ENCODE measurements around the gene ACKR2. TPM values are rescaled to one million over a fixed set of nuclear protein-coding genes. Genes with fewer than 3 reads are reported as not detected.
"Not testable (repeated sequence)": the region's sequence is repeated elsewhere in the genome, so short reads cannot be mapped to it uniquely, and the experiment has no call there.

The ACKR2 gene
- total and polyA plus RNA-seq, 2 experiments from 2014 or later: 0.11 to 0.23 TPM

GRCh38 chr3:42876940-42877720, 67.9 kb downstream of the ACKR2 start:
- H3K36me3 ChIP-seq (ENCODE audit: low read depth): no peaks in the 10 kb centered on the region
- H3K79me2 ChIP-seq (ENCODE audit: insufficient read depth): no peaks in the 10 kb centered on the region
- H3K9ac ChIP-seq: no peak overlapping the region
- peaks cover 4% of the 10 kb centered on the region for H3K27me3 ChIP-seq (replicated peaks; ENCODE audit: insufficient read depth)
- no peak overlapping the region for H2AFZ ChIP-seq
- H3K4me3 ChIP-seq: no peak overlapping the region
- TF ChIP-seq EZH2 (IDR thresholded peaks at IDR 0.05; ENCODE audit: insufficient read depth, poor library complexity, severe bottlenecking) (no peak), EZH2phosphoT487 (IDR thresholded peaks at IDR 0.05; ENCODE audit: insufficient read depth, low read depth) (no peak)
- in situ Hi-C loops (cut with MboI): no loop called here
- DNase-seq: no peak
- H3K4me1 ChIP-seq (ENCODE audit: insufficient read depth): no peaks in the 10 kb centered on the region
- H3K9me2 ChIP-seq (ENCODE audit: insufficient read depth): no peaks in the 10 kb centered on the region
- H3F3A ChIP-seq (ENCODE audit: insufficient read depth): no peaks in the 10 kb centered on the region
- H4K20me1 ChIP-seq (ENCODE audit: insufficient read depth): no peaks in the 10 kb centered on the region
- no peak overlapping the region for H3K4me2 ChIP-seq (ENCODE audit: unreplicated experiment)
- H3K27ac ChIP-seq: no peak overlapping the region
- 47 to 52% methylated on average over 7 of the region's 7 CpGs for WGBS, 2 experiments (ENCODE audit: low coverage in 1 of 2, low lambda C conversion rate in 2 of 2, missing lambda C conversion rate in 2 of 2)
- H3K9me3 ChIP-seq (ENCODE audit: low read depth): no peaks in the 10 kb centered on the region

- Histone ChIP-seq H2AFZ (no peak overlapping the region), H4K20me1 (ENCODE audit: insufficient read depth) (no peaks in the 10 kb centered on the region), H3K9ac (no peak overlapping the region), H3F3A (ENCODE audit: insufficient read depth) (no peaks in the 10 kb centered on the region), H3K9me2 (ENCODE audit: insufficient read depth) (no peaks in the 10 kb centered on the region), H3K4me3 (no peak overlapping the region), H3K27me3 (replicated peaks; ENCODE audit: insufficient read depth) (peaks cover 4% of the 10 kb centered on the region), H3K9me3 (ENCODE audit: low read depth) (no peaks in the 10 kb centered on the region), H3K36me3 (ENCODE audit: low read depth) (no peaks in the 10 kb centered on the region), H3K4me1 (ENCODE audit: insufficient read depth) (no peaks in the 10 kb centered on the region), H3K79me2 (ENCODE audit: insufficient read depth) (no peaks in the 10 kb centered on the region), H3K4me2 (ENCODE audit: unreplicated experiment) (no peak overlapping the region), H3K27ac (no peak overlapping the region)
- WGBS, 2 experiments (ENCODE audit: low coverage in 1 of 2, low lambda C conversion rate in 2 of 2, missing lambda C conversion rate in 2 of 2): 67 to 70% methylated on average over 2 of the region's 2 CpGs
- in situ Hi-C loops (cut with MboI): no loop called here
- no peak for TF ChIP-seq EZH2 (IDR thresholded peaks at IDR 0.05; ENCODE audit: insufficient read depth, poor library complexity, severe bottlenecking)
- no peak for TF ChIP-seq EZH2phosphoT487 (IDR thresholded peaks at IDR 0.05; ENCODE audit: insufficient read depth, low read depth)
- no peak for DNase-seq
Observed at GRCh38 chr3:42877881-42878280, 68.6 kb downstream of the ACKR2 start.

- WGBS, 2 experiments (ENCODE audit: low coverage in 1 of 2, low lambda C conversion rate in 2 of 2, missing lambda C conversion rate in 2 of 2): 89 to 94% methylated on average over 9 of the region's 9 CpGs
Observed at GRCh38 chr3:42880183-42880582, 70.9 kb downstream of the ACKR2 start.

GRCh38 chr3:42880601-42881451, 71.6 kb downstream of the ACKR2 start:
- Histone ChIP-seq H3K36me3 (ENCODE audit: low read depth) (no peaks in the 10 kb centered on the region), H3K79me2 (ENCODE audit: insufficient read depth) (no peaks in the 10 kb centered on the region), H3K27ac (no peak overlapping the region), H3K9me2 (ENCODE audit: insufficient read depth) (no peaks in the 10 kb centered on the region), H2AFZ (peak overlapping the region; percentile 99), H3K27me3 (replicated peaks; ENCODE audit: insufficient read depth) (peaks cover 7% of the 10 kb centered on the region), H3K9me3 (ENCODE audit: low read depth) (no peaks in the 10 kb centered on the region), H3K4me2 (ENCODE audit: unreplicated experiment) (peak overlapping the region; percentile 96), H3K4me1 (ENCODE audit: insufficient read depth) (no peaks in the 10 kb centered on the region), H4K20me1 (ENCODE audit: insufficient read depth) (no peaks in the 10 kb centered on the region), H3F3A (ENCODE audit: insufficient read depth) (no peaks in the 10 kb centered on the region), H3K9ac (peak overlapping the region; percentile 77), H3K4me3 (peak overlapping the region; percentile 82)
- in situ Hi-C loops (cut with MboI): no loop called here
- WGBS, 2 experiments (ENCODE audit: low coverage in 1 of 2, low lambda C conversion rate in 2 of 2, missing lambda C conversion rate in 2 of 2): 5 to 9% methylated on average over 44 to 61 of the region's 61 CpGs
- TF ChIP-seq EZH2 (IDR thresholded peaks at IDR 0.05; ENCODE audit: insufficient read depth, poor library complexity, severe bottlenecking): no peak
- DNase-seq: peak; percentile 92

More at GRCh38 chr3:42880183-42880582, 70.9 kb downstream of the ACKR2 start:
- Histone ChIP-seq H3K36me3 (ENCODE audit: low read depth) (no peaks in the 10 kb centered on the region), H3K4me1 (ENCODE audit: insufficient read depth) (no peaks in the 10 kb centered on the region), H3K79me2 (ENCODE audit: insufficient read depth) (no peaks in the 10 kb centered on the region), H2AFZ (peak overlapping the region; percentile 99), H3K9me2 (ENCODE audit: insufficient read depth) (no peaks in the 10 kb centered on the region), H4K20me1 (ENCODE audit: insufficient read depth) (no peaks in the 10 kb centered on the region), H3K4me3 (peak overlapping the region; percentile 82; the same call in 1 of the 2 replicates), H3K27me3 (replicated peaks; ENCODE audit: insufficient read depth) (peaks cover 7% of the 10 kb centered on the region), H3F3A (ENCODE audit: insufficient read depth) (no peaks in the 10 kb centered on the region), H3K4me2 (ENCODE audit: unreplicated experiment) (no peak overlapping the region), H3K9me3 (ENCODE audit: low read depth) (no peaks in the 10 kb centered on the region), H3K27ac (no peak overlapping the region), H3K9ac (peak overlapping the region; percentile 77; the same call in 1 of the 2 replicates)
- no peak for TF ChIP-seq EZH2 (IDR thresholded peaks at IDR 0.05; ENCODE audit: insufficient read depth, poor library complexity, severe bottlenecking)
- DNase-seq: no peak
- in situ Hi-C loops (cut with MboI): no loop called here

GRCh38 chr3:42883251-42883930, 74.1 kb downstream of the ACKR2 start:
- WGBS, 2 experiments (ENCODE audit: low coverage in 1 of 2, low lambda C conversion rate in 2 of 2, missing lambda C conversion rate in 2 of 2): 60 to 63% methylated on average over 6 of the region's 6 CpGs
- in situ Hi-C loops (cut with MboI): not testable (repeated sequence)

More at GRCh38 chr3:42883251-42883930, 74.1 kb downstream of the ACKR2 start:
- not testable (repeated sequence) for H2AFZ ChIP-seq; H3F3A ChIP-seq (ENCODE audit: insufficient read depth); H3K4me3 ChIP-seq; H3K9ac ChIP-seq; H3K79me2 ChIP-seq (ENCODE audit: insufficient read depth); H3K27ac ChIP-seq; H3K4me1 ChIP-seq (ENCODE audit: insufficient read depth); H4K20me1 ChIP-seq (ENCODE audit: insufficient read depth); H3K9me3 ChIP-seq (ENCODE audit: low read depth); H3K36me3 ChIP-seq (ENCODE audit: low read depth); H3K4me2 ChIP-seq (ENCODE audit: unreplicated experiment); H3K9me2 ChIP-seq (ENCODE audit: insufficient read depth)
- H3K27me3 ChIP-seq (replicated peaks; ENCODE audit: insufficient read depth): peaks cover 18% of the 10 kb centered on the region; the same call in 1 of the 2 replicates
- DNase-seq: peak; percentile 8
